HG03378 (cell line): ENCODE results near the gene NRCAM.
A peak's percentile ranks its signal among the peaks of the same experiment; 100 is the strongest.

ENCODE experiments used
- ATAC-seq: cut with Tn5 transposase; IDR thresholded peaks from one replicate; pipeline ENCODE4 v1.9.1; 2021; ENCODE audit warnings: mild to moderate bottlenecking, moderate library complexity; ENCODE audit not compliant: unreplicated experiment

Gene NRCAM

DNA sequence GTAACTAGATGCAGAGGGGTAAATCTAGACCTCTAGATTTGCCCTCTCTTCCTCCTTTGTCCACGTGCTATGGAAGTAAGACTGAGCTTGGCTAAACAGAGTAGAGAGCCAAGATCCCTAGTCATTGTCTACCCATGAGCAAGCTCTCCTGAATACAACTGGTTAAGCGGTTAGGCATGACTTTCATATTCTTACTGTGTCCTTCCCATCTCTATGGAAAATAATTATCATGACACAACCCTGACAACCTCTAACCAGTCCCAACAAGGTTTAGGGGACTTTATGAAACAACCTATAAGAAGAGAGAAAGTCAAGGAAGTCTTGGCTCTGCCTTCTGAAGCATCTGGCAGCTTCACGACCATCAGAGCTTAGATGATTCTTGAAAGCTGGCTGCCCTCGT, 318.2 kb downstream of the NRCAM start:
- no peak for ATAC-seq

GRCh38 chr7:108137040-108137439, 319.2 kb downstream of the NRCAM start:
- ATAC-seq, result no peak

- peak; percentile 13 for ATAC-seq
Measured at GRCh38 chr7:108136191-108136688, 320.0 kb downstream of the NRCAM start.

DNA sequence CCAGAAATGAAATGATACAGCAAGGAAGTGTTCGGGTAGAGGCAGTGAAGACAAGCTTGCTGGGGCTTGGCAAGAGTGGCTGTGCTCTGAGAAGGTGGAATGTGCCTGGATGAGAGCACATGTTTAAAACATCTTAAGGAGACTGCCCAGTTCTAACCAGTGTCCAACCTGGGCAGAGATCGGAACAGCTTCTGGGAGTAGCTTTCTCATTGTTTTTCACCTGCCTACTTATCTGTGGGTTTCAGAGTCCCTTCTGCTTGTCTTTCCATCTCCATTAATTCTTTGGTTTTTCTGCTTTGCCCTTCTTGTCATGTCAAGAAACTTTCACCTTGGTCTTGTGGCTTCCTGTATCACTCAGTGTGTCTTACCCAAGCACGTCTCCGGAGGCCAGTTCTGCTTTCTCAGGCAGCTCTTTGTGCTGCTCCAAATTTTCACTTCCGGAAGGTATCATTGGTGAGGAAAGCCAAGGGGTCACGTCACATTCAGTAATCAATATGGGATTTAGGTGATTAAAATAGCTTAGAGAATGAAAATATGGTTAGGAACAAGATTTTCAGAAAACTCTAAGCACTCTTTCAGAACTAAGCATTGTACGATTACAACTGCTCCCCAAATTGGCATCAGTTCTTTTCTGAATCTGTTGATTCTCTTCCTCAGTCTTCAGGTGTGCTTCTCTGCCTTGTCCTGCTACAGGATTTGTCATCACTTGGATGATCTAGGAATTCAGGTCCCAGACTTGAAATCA, 320.6 kb downstream of the NRCAM start:
- ATAC-seq, result peak; percentile 98

GRCh38 chr7:108134486-108134885, 321.8 kb downstream of the NRCAM start:
- no peak for ATAC-seq

DNA sequence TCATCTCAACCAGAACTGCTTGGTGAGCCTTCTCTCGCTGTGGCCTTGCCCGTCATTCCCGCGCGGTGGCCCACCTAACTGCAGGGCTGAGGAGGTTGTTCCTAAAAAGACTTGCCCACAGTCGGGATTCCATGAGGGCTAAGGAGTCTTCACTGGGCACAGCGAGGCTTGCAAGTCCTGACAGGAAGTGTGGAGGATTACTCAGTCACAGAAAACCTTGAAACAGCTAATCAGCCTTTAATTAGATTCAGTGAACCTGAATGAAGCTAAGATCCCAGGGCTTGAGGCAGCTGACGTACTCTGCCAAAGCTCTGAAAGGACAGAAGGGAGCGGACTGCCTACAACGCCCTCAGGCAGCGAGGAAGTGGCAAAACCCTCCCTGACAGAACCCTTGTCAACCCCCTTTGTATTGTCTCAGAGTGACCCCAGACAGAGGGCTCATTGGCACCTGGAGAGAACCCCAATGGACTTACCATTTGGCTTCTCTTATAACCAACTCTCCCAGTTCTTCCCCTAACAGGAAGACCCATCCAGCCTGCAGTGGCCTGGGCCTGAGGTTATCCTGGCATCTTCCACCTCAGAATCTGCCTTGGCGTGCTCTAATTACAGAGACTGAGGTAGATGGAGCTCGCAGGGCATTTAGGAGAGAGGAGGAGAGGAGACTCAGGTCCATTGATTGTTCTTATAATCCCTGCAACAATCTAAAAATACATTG, 323.5 kb downstream of the NRCAM start:
- no peak for ATAC-seq

GRCh38 chr7:108130261-108130660, 326.0 kb downstream of the NRCAM start, which contains the start of gene LAMB4:
Gene LAMB4 (minus strand): TSS chr7:108130361. CDS start chr7:108123164, 7,197 bp downstream.
- ATAC-seq, result no peak

GRCh38 chr7:108129018-108129965, 326.9 kb downstream of the NRCAM start:
- no peak for ATAC-seq

GRCh38 chr7:108128514-108128913, 327.7 kb downstream of the NRCAM start:
- ATAC-seq, result no peak

GRCh38 chr7:108127461-108127860, 328.8 kb downstream of the NRCAM start:
- no peak for ATAC-seq

DNA sequence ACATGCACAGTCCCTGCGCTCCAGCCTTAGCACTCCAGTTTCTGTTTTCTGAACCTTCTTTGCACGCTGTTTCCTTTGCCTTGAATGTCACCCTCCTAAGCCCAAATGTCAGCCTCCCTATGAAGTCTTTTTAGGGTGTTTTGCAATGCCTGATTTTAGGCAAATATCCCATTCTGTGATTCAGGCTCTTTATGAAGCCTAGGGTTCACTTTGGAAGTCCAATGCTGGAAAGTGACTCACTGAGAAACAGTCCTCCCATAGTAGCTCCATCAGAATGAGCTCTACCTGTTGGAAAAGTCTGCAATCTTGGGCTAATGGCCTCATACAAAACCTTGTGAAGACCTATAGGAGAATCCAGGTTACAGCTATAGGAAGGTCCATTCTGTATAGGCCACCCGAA, 331.4 kb downstream of the NRCAM start:
- no peak for ATAC-seq

GRCh38 chr7:108122181-108122580, 334.1 kb downstream of the NRCAM start:
- ATAC-seq, result no peak

DNA sequence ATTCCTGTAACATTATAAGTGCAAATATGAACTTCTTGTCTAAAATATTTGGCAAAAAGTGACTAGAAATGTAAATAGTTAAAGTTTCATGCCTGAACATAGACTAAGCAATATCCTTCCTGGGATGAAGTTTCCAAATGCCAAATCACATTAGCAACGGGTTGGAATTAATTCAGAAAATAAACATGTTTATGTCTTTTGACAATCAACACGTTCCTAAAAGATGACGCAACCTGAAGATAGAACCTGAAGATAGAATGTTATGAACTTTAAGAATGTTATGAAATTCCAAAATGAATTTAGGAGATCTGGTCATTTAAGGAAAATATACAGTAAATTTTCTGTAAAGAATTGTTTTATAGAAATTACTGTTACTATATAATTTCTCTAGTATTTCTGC, 335.3 kb downstream of the NRCAM start:
- no peak for ATAC-seq

- no peak for ATAC-seq
Measured at GRCh38 chr7:108120196-108120595, 336.0 kb downstream of the NRCAM start.

- no peak for ATAC-seq
Measured at GRCh38 chr7:108118959-108119358, 337.3 kb downstream of the NRCAM start.

GRCh38 chr7:108114117-108114841, 342.0 kb downstream of the NRCAM start:
- peak; percentile 75 for ATAC-seq

DNA sequence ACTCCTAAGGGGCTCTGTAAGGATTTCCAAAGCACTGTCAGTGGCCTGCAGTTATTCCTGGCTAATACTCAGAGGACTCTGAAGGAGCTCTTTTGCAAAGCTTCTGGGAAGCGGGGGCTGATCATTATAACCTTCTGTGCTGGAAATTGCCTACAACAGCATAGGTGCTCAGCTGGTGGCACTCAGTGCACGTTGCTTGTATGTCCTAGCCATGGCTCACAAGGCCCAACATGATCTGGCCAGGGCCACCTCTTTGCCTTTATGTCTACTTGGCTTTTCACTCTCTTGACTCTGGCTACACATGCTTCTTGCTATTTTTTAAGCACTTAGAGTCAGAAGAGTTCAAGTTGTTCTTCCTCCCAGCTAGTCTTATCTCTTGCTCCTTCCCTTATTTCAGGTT, 343.6 kb downstream of the NRCAM start:
- no peak for ATAC-seq

GRCh38 chr7:108109221-108109908, 346.9 kb downstream of the NRCAM start:
- peak; percentile 60 for ATAC-seq

DNA sequence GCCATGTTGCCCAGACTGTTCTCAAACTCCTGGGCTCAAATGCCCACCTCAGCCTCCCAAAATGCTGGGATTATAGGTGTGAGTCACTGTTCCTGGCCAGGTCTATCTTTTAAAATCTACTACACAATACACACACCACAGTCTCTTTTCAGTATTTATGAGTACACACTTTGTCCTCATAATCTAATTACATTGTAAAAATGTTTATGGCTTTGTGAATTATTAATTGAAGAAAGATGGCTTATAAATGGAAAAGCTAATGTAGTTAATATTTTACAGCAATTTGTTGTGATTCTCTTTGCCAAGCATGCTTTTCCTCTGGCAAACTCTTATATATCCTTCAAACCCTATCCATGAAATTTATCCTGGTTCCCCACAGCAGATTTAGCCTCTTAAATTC, 348.1 kb downstream of the NRCAM start:
- no peak for ATAC-seq

GRCh38 chr7:108104324-108104723, 351.9 kb downstream of the NRCAM start:
- ATAC-seq, result no peak
